Panc1 (cell line): ENCODE measurements around the gene MTPN. TPM values are rescaled to one million over a fixed set of nuclear protein-coding genes. Genes with fewer than 3 reads are reported as not detected.

ENCODE experiments used
- ATAC-seq: fragments of 200-7000 bp; cut with Tn5 transposase; 2 replicates; pipeline ENCODE4 v1.9.1; 2020; ENCODE audit warnings: mild to moderate bottlenecking, moderate library complexity
- BruUV-seq: library from RNA; stranded (reverse); fragments of 400-500 nt; replicated peaks from 2 replicates; lab custom pipeline; 2021; lab: Mats Ljungman, UMichigan
- CTCF ChIA-PET: fragments of 300-600 bp; sonication (Branson Sonifier 250); formaldehyde crosslinking; loops from one replicate; lab custom pipeline; 2022; ENCODE audit warnings: antibody characterized with exemption; lab: Charles Lee
- POLR2A ChIA-PET: fragments of 300-600 bp; sonication (Branson Sonifier 250); formaldehyde crosslinking; loops from one replicate; lab custom pipeline; 2022; ENCODE audit warnings: antibody characterized with exemption; lab: Charles Lee
- DNase-seq: peaks from one replicate; pipeline ENCODE4 v3.0.0-alpha.2; 2010; ENCODE audit warnings: low read depth, low spot score
- H3K27ac ChIP-seq: 2 replicates; pipeline ENCODE4 v1.5.1; 2011; ENCODE audit warnings: mild to moderate bottlenecking, low read length, inconsistent platforms
- H3K27me3 ChIP-seq: fragments of 200-500 bp; sonication (Bioruptor generic); 2 replicates; pipeline ENCODE4 v1.6.0; 2014; ENCODE audit warnings: low read length, inconsistent platforms; ENCODE audit not compliant: control insufficient read depth, insufficient read depth
- H3K36me3 ChIP-seq: fragments of 200-500 bp; sonication (Bioruptor generic); 2 replicates; pipeline ENCODE4 v1.5.1; 2014; ENCODE audit warnings: inconsistent platforms, mild to moderate bottlenecking, low read length, moderate library complexity; ENCODE audit not compliant: control insufficient read depth, insufficient read depth
- H3K4me1 ChIP-seq: 2 replicates; pipeline ENCODE4 v1.5.1; 2011; ENCODE audit warnings: inconsistent platforms, mild to moderate bottlenecking, low read length, moderate library complexity; ENCODE audit not compliant: control insufficient read depth, insufficient read depth
- H3K4me3 ChIP-seq, 2 experiments: 2 replicates each; pipeline ENCODE4 v1.5.1; 2011 to 2012; ENCODE audit warnings: low read depth in 2 of 2, low read length in 2 of 2, mild to moderate bottlenecking in 2 of 2, inconsistent platforms in 1 of 2, moderate library complexity in 1 of 2
- H3K9me3 ChIP-seq: fragments of 200-500 bp; sonication (Bioruptor generic); 2 replicates; pipeline ENCODE4 v1.5.1; 2014; ENCODE audit warnings: low read depth, mild to moderate bottlenecking, inconsistent platforms, low read length, moderate library complexity; ENCODE audit not compliant: control insufficient read depth, insufficient read depth
- POLR2AphosphoS5 ChIP-seq: IDR thresholded peaks from 2 replicates; pipeline ENCODE4 v1.6.1; 2012; ENCODE audit warnings: mild to moderate bottlenecking, low read depth, low read length, moderate library complexity
- SIN3A ChIP-seq: IDR thresholded peaks from 2 replicates; pipeline ENCODE4 v1.6.1; 2012; ENCODE audit warnings: low read depth, mild to moderate bottlenecking, low read length, moderate library complexity, borderline replicate concordance; ENCODE audit not compliant: insufficient read depth
- TCF7L2 ChIP-seq: IDR thresholded peaks from 2 replicates; pipeline ENCODE4 v1.6.1; 2011; ENCODE audit warnings: mild to moderate bottlenecking, low read depth, low read length, inconsistent platforms
- in situ Hi-C: cut with HindIII; loops from 2 replicates; pipeline ENCODE4 v1.10.0; 2016; ENCODE audit warnings: low sequenced_read_pairs, low pct_unique_long_range_greater_than_20kb
- intact Hi-C: fragments of 100-400 bp; cut with micrococcal nuclease; formaldehyde crosslinking; loops from one replicate; pipeline ENCODE4 v1.10.0; 2022; ENCODE audit not compliant: unreplicated experiment
- total RNA-seq: library from RNA; stranded (reverse); gene quantifications from one replicate; pipeline ENCODE4 v1.2.1, GENCODE V29; 2021; ENCODE audit not compliant: unreplicated experiment
- TF ChIP-seq, protein P1 (sequence below), 2 experiments: IDR thresholded peaks; 2 replicates each; pipeline ENCODE4 v1.6.1; 2011 to 2012; ENCODE audit warnings: low read depth in 2 of 2, control low read depth in 1 of 2, low read length in 1 of 2, mild to moderate bottlenecking in 1 of 2, moderate library complexity in 1 of 2; ENCODE audit not compliant: insufficient read depth in 1 of 2
- TF ChIP-seq, protein P2 (sequence below): fragments of 450-650 bp; IDR thresholded peaks from 2 replicates; pipeline ENCODE4 v1.5.1; 2017; ENCODE audit warnings: mild to moderate bottlenecking

The MTPN gene
- total RNA-seq, 1 experiment from 2014 or later: 177 TPM

DNA sequence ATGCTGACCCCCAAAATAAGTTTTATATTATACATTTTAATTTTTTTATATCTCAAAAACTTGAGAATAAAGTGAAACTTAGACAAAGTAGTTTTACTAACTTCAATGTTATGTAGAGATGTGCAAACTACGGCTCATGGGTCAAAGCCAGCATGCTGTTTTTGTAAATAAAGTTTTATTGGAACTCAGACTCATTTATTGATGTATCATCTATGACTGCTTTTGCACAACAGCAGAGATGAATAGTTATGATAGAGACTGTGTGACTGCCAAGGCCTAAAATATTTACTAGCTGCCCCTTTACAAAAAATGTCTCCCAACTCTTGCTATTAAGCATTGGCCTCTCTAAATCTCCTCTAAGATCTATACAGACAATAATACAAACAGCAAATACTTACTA lies 12.4 kb downstream of the MTPN start:
- DNase-seq (no peak), ATAC-seq (no peak)
- TF ChIP-seq TCF7L2: no peak
- no peaks in the 10 kb centered on the region; the same call in 1 of the 2 replicates for H3K36me3 ChIP-seq
- CTCF ChIA-PET: no interaction called here
- no peaks in the 10 kb centered on the region for H3K9me3 ChIP-seq
- H3K4me3 ChIP-seq: no peak overlapping the region
- H3K4me1 ChIP-seq: 0 out of 2 replicates have a peak, but pooled peaks cover 3% of the 10 kb centered on the region
- no peaks in the 10 kb centered on the region for H3K27me3 ChIP-seq
- intact Hi-C loops (no loop called here), in situ Hi-C loops (no loop called here)
- no peak overlapping the region for H3K27ac ChIP-seq
- BruUV-seq: no TSS peak
- POLR2A ChIA-PET: no interaction called here

DNA sequence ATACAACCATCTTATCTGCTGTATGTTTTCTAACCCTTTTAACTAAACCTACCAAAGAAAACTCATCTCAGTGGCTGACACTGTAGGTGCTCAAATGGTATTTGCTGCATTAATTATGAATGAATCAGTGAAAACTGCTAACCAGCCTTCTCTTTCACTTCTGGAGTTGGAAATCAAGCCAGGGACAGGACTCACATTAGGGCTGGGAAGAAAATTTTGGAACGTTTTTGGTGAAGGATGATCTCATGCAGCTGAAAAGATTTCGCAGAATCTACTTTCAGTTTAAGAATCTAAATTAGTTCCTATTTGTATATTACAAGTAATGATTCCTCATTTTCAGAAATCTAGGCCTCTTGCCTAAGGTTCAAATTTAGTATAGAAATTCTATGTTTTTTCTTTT lies 12.9 kb downstream of the MTPN start:
- POLR2A ChIA-PET: no interaction called here
- Histone ChIP-seq H3K36me3 (no peaks in the 10 kb centered on the region; the same call in 1 of the 2 replicates), H3K4me3 (no peak overlapping the region), H3K27me3 (no peaks in the 10 kb centered on the region), H3K9me3 (no peaks in the 10 kb centered on the region), H3K27ac (no peak overlapping the region), H3K4me1 (0 out of 2 replicates have a peak, but pooled peaks cover 3% of the 10 kb centered on the region)
- CTCF ChIA-PET: no interaction called here
- no peak for ATAC-seq
- TF ChIP-seq, protein P1, sequence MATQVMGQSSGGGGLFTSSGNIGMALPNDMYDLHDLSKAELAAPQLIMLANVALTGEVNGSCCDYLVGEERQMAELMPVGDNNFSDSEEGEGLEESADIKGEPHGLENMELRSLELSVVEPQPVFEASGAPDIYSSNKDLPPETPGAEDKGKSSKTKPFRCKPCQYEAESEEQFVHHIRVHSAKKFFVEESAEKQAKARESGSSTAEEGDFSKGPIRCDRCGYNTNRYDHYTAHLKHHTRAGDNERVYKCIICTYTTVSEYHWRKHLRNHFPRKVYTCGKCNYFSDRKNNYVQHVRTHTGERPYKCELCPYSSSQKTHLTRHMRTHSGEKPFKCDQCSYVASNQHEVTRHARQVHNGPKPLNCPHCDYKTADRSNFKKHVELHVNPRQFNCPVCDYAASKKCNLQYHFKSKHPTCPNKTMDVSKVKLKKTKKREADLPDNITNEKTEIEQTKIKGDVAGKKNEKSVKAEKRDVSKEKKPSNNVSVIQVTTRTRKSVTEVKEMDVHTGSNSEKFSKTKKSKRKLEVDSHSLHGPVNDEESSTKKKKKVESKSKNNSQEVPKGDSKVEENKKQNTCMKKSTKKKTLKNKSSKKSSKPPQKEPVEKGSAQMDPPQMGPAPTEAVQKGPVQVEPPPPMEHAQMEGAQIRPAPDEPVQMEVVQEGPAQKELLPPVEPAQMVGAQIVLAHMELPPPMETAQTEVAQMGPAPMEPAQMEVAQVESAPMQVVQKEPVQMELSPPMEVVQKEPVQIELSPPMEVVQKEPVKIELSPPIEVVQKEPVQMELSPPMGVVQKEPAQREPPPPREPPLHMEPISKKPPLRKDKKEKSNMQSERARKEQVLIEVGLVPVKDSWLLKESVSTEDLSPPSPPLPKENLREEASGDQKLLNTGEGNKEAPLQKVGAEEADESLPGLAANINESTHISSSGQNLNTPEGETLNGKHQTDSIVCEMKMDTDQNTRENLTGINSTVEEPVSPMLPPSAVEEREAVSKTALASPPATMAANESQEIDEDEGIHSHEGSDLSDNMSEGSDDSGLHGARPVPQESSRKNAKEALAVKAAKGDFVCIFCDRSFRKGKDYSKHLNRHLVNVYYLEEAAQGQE (IDR thresholded peaks at IDR 0.05; ENCODE audit: insufficient read depth in 1 of 2, low read depth in 2 of 2, low read length in 1 of 2): no peak
- TF ChIP-seq POLR2AphosphoS5 (no peak), SIN3A (no peak), TCF7L2 (no peak)
- TF ChIP-seq, protein P2, sequence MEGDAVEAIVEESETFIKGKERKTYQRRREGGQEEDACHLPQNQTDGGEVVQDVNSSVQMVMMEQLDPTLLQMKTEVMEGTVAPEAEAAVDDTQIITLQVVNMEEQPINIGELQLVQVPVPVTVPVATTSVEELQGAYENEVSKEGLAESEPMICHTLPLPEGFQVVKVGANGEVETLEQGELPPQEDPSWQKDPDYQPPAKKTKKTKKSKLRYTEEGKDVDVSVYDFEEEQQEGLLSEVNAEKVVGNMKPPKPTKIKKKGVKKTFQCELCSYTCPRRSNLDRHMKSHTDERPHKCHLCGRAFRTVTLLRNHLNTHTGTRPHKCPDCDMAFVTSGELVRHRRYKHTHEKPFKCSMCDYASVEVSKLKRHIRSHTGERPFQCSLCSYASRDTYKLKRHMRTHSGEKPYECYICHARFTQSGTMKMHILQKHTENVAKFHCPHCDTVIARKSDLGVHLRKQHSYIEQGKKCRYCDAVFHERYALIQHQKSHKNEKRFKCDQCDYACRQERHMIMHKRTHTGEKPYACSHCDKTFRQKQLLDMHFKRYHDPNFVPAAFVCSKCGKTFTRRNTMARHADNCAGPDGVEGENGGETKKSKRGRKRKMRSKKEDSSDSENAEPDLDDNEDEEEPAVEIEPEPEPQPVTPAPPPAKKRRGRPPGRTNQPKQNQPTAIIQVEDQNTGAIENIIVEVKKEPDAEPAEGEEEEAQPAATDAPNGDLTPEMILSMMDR: no peak
- BruUV-seq: no TSS peak
- intact Hi-C loops: no loop called here
- in situ Hi-C loops: no loop called here
- no peak for DNase-seq

DNA sequence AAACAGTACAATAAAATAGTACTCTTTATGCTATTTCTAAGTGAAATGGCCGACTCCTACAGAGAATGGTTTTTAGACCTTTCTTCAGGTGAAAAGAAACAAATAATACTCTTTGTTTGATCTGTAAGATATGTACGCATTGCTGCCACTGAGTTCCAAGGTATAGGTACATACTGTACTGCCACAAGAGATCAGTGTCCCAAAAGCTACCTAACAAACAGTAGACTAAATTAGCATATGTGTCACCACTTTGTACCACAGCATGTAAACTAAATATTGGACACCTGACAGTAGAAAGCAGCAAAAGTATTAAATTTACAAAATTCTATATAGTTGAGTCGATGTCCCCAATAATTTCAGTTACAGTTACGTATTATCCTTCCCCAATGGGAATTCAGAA lies 14.4 kb downstream of the MTPN start:
- no peak overlapping the region for H3K4me3 ChIP-seq
- ChIA-PET POLR2A (no interaction called here), CTCF (no interaction called here)
- H3K4me1 ChIP-seq: 0 out of 2 replicates have a peak, but pooled peaks cover 3% of the 10 kb centered on the region
- BruUV-seq: no TSS peak
- ATAC-seq: no peak
- in situ Hi-C loops: no loop called here
- no peaks in the 10 kb centered on the region for H3K27me3 ChIP-seq
- no peak for TF ChIP-seq POLR2AphosphoS5
- TF ChIP-seq SIN3A: no peak
- TF ChIP-seq, protein P1 (IDR thresholded peaks at IDR 0.05; ENCODE audit: insufficient read depth in 1 of 2, low read depth in 2 of 2, low read length in 1 of 2): no peak
- TF ChIP-seq, protein P2: no peak
- no peak for TF ChIP-seq TCF7L2
- DNase-seq: no peak
- H3K27ac ChIP-seq: no peak overlapping the region
- intact Hi-C loops: no loop called here
- H3K36me3 ChIP-seq: no peaks in the 10 kb centered on the region; the same call in 1 of the 2 replicates
- H3K9me3 ChIP-seq: no peaks in the 10 kb centered on the region
